ENCODE measurements around the gene HIP1.

GRCh38 chr7:75712517-75713361 is 26.0 kb downstream of the HIP1 start:
- TF ChIP-seq, protein P1, sequence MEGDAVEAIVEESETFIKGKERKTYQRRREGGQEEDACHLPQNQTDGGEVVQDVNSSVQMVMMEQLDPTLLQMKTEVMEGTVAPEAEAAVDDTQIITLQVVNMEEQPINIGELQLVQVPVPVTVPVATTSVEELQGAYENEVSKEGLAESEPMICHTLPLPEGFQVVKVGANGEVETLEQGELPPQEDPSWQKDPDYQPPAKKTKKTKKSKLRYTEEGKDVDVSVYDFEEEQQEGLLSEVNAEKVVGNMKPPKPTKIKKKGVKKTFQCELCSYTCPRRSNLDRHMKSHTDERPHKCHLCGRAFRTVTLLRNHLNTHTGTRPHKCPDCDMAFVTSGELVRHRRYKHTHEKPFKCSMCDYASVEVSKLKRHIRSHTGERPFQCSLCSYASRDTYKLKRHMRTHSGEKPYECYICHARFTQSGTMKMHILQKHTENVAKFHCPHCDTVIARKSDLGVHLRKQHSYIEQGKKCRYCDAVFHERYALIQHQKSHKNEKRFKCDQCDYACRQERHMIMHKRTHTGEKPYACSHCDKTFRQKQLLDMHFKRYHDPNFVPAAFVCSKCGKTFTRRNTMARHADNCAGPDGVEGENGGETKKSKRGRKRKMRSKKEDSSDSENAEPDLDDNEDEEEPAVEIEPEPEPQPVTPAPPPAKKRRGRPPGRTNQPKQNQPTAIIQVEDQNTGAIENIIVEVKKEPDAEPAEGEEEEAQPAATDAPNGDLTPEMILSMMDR (IDR thresholded peaks at IDR 0.05): no peak
- TF ChIP-seq POLR2AphosphoS5 (IDR thresholded peaks at IDR 0.05; ENCODE audit: low read depth, low read length) (no peak), TCF7L2 (IDR thresholded peaks at IDR 0.05; ENCODE audit: low read depth, low read length) (no peak), SIN3A (IDR thresholded peaks at IDR 0.05; ENCODE audit: borderline replicate concordance, insufficient read depth, low read depth, low read length) (no peak)
- TF ChIP-seq, protein P2, sequence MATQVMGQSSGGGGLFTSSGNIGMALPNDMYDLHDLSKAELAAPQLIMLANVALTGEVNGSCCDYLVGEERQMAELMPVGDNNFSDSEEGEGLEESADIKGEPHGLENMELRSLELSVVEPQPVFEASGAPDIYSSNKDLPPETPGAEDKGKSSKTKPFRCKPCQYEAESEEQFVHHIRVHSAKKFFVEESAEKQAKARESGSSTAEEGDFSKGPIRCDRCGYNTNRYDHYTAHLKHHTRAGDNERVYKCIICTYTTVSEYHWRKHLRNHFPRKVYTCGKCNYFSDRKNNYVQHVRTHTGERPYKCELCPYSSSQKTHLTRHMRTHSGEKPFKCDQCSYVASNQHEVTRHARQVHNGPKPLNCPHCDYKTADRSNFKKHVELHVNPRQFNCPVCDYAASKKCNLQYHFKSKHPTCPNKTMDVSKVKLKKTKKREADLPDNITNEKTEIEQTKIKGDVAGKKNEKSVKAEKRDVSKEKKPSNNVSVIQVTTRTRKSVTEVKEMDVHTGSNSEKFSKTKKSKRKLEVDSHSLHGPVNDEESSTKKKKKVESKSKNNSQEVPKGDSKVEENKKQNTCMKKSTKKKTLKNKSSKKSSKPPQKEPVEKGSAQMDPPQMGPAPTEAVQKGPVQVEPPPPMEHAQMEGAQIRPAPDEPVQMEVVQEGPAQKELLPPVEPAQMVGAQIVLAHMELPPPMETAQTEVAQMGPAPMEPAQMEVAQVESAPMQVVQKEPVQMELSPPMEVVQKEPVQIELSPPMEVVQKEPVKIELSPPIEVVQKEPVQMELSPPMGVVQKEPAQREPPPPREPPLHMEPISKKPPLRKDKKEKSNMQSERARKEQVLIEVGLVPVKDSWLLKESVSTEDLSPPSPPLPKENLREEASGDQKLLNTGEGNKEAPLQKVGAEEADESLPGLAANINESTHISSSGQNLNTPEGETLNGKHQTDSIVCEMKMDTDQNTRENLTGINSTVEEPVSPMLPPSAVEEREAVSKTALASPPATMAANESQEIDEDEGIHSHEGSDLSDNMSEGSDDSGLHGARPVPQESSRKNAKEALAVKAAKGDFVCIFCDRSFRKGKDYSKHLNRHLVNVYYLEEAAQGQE (IDR thresholded peaks at IDR 0.05; ENCODE audit: insufficient read depth in 1 of 2, low read depth in 2 of 2, low read length in 1 of 2): no peak
